Trophoblast cell (in vitro differentiated cells and primary cell): ENCODE results near the gene GRIN2C.

Source experiments
- DNase-seq, 2 donors: peaks; one replicate each; pipeline ENCODE4 v3.0.0-alpha.2; 2016
- H2AFZ ChIP-seq: 2 replicates; pipeline ENCODE4 v1.6.1; 2013; ENCODE audit warnings: low read length, moderate library complexity, mild to moderate bottlenecking; ENCODE audit not compliant: insufficient read depth, poor library complexity
- H2AK5ac ChIP-seq: 2 replicates; pipeline ENCODE4 v1.6.1; 2013; ENCODE audit warnings: mild to moderate bottlenecking, low read length
- H2BK120ac ChIP-seq: 2 replicates; pipeline ENCODE4 v1.6.1; 2013; ENCODE audit warnings: low read length, mild to moderate bottlenecking, moderate library complexity; ENCODE audit not compliant: insufficient read depth, poor library complexity
- H2BK12ac ChIP-seq: 2 replicates; pipeline ENCODE4 v1.6.1; 2013; ENCODE audit warnings: mild to moderate bottlenecking, low read length, moderate library complexity
- H2BK5ac ChIP-seq: 2 replicates; pipeline ENCODE4 v1.6.1; 2013; ENCODE audit warnings: low read length, low read depth, moderate library complexity, mild to moderate bottlenecking; ENCODE audit not compliant: poor library complexity
- H3K14ac ChIP-seq: 2 replicates; pipeline ENCODE4 v1.6.1; 2013; ENCODE audit warnings: mild to moderate bottlenecking, low read length
- H3K18ac ChIP-seq: 2 replicates; pipeline ENCODE4 v1.6.1; 2013; ENCODE audit warnings: mild to moderate bottlenecking, low read length
- H3K23ac ChIP-seq: 2 replicates; pipeline ENCODE4 v1.6.1; 2013; ENCODE audit warnings: low read length
- H3K27ac ChIP-seq: 2 replicates; pipeline ENCODE4 v1.5.1; 2013; ENCODE audit warnings: low read depth, mild to moderate bottlenecking, inconsistent platforms, low read length, moderate library complexity
- H3K27me3 ChIP-seq: 2 replicates; pipeline ENCODE4 v1.6.1; 2013; ENCODE audit warnings: inconsistent platforms, mild to moderate bottlenecking, low read length, moderate library complexity; ENCODE audit not compliant: insufficient read depth
- H3K36me3 ChIP-seq, 2 experiments: 1 replicate in 1 of 2; 2 replicates in 1 of 2; pipeline ENCODE4 v1.6.1; 2013; ENCODE audit warnings: low read length in 2 of 2, mild to moderate bottlenecking in 2 of 2, moderate library complexity in 1 of 2; ENCODE audit not compliant: insufficient read depth in 2 of 2, control insufficient read depth in 1 of 2
- H3K4ac ChIP-seq: 2 replicates; pipeline ENCODE4 v1.6.1; 2013; ENCODE audit warnings: low read depth, mild to moderate bottlenecking, low read length, moderate library complexity
- H3K4me1 ChIP-seq, 2 experiments: 1 replicate in 1 of 2; 2 replicates in 1 of 2; pipeline ENCODE4 v1.6.1; 2013; ENCODE audit warnings: low read length in 2 of 2, mild to moderate bottlenecking in 2 of 2, moderate library complexity in 1 of 2; ENCODE audit not compliant: insufficient read depth in 2 of 2, control insufficient read depth in 1 of 2
- H3K4me2 ChIP-seq: 2 replicates; pipeline ENCODE4 v1.6.1; 2013; ENCODE audit warnings: inconsistent platforms, mild to moderate bottlenecking, low read length, moderate library complexity
- H3K4me3 ChIP-seq: 2 replicates; pipeline ENCODE4 v1.5.1; 2013; ENCODE audit warnings: mild to moderate bottlenecking, low read depth, low read length, inconsistent platforms
- H3K79me1 ChIP-seq: one replicate; pipeline ENCODE4 v1.6.1; 2013; ENCODE audit warnings: low read length
- H3K79me2 ChIP-seq: 2 replicates; pipeline ENCODE4 v1.6.1; 2013; ENCODE audit warnings: low read length, mild to moderate bottlenecking; ENCODE audit not compliant: control insufficient read depth, insufficient read depth, poor library complexity
- H3K9ac ChIP-seq: 2 replicates; pipeline ENCODE4 v1.6.1; 2013; ENCODE audit warnings: mild to moderate bottlenecking, low read length
- H3K9me3 ChIP-seq: 2 replicates; pipeline ENCODE4 v1.6.1; 2013; ENCODE audit warnings: low read depth, mild to moderate bottlenecking, control low read depth, inconsistent platforms, low read length; ENCODE audit not compliant: insufficient read depth
- H4K12ac ChIP-seq: 2 replicates; pipeline ENCODE4 v1.6.1; 2013; ENCODE audit warnings: low read depth, mild to moderate bottlenecking, low read length, moderate library complexity
- H4K8ac ChIP-seq: 2 replicates; pipeline ENCODE4 v1.6.1; 2013; ENCODE audit warnings: low read depth, mild to moderate bottlenecking, low read length, moderate library complexity
- H4K91ac ChIP-seq: one replicate; pipeline ENCODE4 v1.6.1; 2013; ENCODE audit warnings: low read depth, mild to moderate bottlenecking, low read length, moderate library complexity
- WGBS: extraction: QIAGEN DNeasy Blood & Tissue Kit; methylation state at CpG from one replicate; pipeline ENCODE4 v1.1.7; 2013; ENCODE audit warnings: missing lambda C conversion rate; ENCODE audit not compliant: insufficient read length, insufficient coverage; ENCODE audit errors: extremely low coverage; 5-methylcytosine and 5-hydroxymethylcytosine counted together

The GRIN2C gene

GRCh38 chr17:74822335-74822938 lies 37.2 kb downstream of the GRIN2C start:
- peaks cover 33 to 36% of the 10 kb centered on the region in 2 experiments for H3K36me3 ChIP-seq
- no peak for DNase-seq
- no peak overlapping the region for H4K12ac ChIP-seq
- no peak overlapping the region for H2BK12ac ChIP-seq
- no peaks in the 10 kb centered on the region for H3K27me3 ChIP-seq
- no peak overlapping the region for H2AK5ac ChIP-seq
- H3K18ac ChIP-seq = no peak overlapping the region
- H3K23ac ChIP-seq = no peak overlapping the region
- H3K4ac ChIP-seq = no peak overlapping the region
- H2BK5ac ChIP-seq = no peak overlapping the region
- H3K4me1 ChIP-seq = no peaks in the 10 kb centered on the region
- H2AFZ ChIP-seq = no peak overlapping the region
- H3K27ac ChIP-seq = no peak overlapping the region
- H4K8ac ChIP-seq = no peak overlapping the region
- H3K9me3 ChIP-seq = peaks cover 2% of the 10 kb centered on the region
- H3K9ac ChIP-seq = no peak overlapping the region
- no CpG with 5 or more reads among the region's 15 CpGs for WGBS
- no peaks in the 10 kb centered on the region for H3K79me1 ChIP-seq
- no peak overlapping the region for H4K91ac ChIP-seq
- H2BK120ac ChIP-seq = no peak overlapping the region
- no peak overlapping the region for H3K14ac ChIP-seq
- no peak overlapping the region for H3K4me2 ChIP-seq
- no peak overlapping the region for H3K4me3 ChIP-seq
- H3K79me2 ChIP-seq = no peaks in the 10 kb centered on the region

DNA sequence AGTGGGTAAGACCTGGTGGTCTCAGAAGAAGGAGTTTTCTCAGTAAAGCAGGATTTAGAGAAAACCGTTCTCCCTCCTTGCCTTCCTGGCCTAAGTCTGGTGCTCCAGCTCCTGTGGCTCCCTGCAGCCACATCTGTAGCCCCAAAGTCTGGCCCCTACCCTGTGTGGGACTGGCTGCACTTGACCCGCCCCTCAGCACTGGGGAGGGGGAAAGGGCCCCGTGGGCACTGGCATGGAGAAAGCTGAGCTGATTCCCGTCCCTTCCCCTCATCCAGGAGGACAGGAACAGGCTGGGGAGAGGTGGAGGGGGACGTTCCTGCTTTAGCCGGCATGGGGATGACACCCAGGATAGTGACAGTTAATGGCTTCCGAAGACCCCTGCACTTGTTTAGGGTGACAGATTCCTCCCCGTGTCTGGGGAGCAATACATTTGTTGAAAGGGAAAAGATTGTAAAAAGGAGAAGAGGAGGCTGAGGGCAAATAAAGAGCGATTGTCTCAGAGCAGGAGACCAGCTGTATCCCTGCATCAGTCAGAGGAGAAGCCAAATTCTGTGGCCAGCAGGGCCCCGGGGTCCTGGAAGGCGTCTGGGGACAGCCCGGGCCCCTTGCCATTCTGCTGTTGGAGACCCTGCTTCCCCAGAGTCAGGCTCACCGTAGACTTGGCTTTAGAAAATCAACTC lies 37.9 kb downstream of the GRIN2C start:
- no peak overlapping the region for H3K4me2 ChIP-seq
- no CpG with 5 or more reads among the region's 13 CpGs for WGBS
- DNase-seq = no peak
- no peaks in the 10 kb centered on the region for H3K4me1 ChIP-seq
- H3K36me3 ChIP-seq = peaks cover 36 to 38% of the 10 kb centered on the region in 2 experiments
- H3K9me3 ChIP-seq = peaks cover 2% of the 10 kb centered on the region
- no peak overlapping the region for H4K8ac ChIP-seq
- H4K91ac ChIP-seq = no peak overlapping the region
- no peaks in the 10 kb centered on the region for H3K79me1 ChIP-seq
- H3K9ac ChIP-seq = no peak overlapping the region
- no peak overlapping the region for H3K18ac ChIP-seq
- no peak overlapping the region for H4K12ac ChIP-seq
- H2AK5ac ChIP-seq = no peak overlapping the region
- no peak overlapping the region for H2BK12ac ChIP-seq
- H2AFZ ChIP-seq = no peak overlapping the region
- no peak overlapping the region for H3K4ac ChIP-seq
- no peaks in the 10 kb centered on the region for H3K79me2 ChIP-seq
- H3K27ac ChIP-seq = no peak overlapping the region
- H3K23ac ChIP-seq = no peak overlapping the region
- no peak overlapping the region for H3K14ac ChIP-seq
- no peak overlapping the region for H3K4me3 ChIP-seq
- H2BK120ac ChIP-seq = no peak overlapping the region
- H2BK5ac ChIP-seq = no peak overlapping the region
- H3K27me3 ChIP-seq = no peaks in the 10 kb centered on the region

DNA sequence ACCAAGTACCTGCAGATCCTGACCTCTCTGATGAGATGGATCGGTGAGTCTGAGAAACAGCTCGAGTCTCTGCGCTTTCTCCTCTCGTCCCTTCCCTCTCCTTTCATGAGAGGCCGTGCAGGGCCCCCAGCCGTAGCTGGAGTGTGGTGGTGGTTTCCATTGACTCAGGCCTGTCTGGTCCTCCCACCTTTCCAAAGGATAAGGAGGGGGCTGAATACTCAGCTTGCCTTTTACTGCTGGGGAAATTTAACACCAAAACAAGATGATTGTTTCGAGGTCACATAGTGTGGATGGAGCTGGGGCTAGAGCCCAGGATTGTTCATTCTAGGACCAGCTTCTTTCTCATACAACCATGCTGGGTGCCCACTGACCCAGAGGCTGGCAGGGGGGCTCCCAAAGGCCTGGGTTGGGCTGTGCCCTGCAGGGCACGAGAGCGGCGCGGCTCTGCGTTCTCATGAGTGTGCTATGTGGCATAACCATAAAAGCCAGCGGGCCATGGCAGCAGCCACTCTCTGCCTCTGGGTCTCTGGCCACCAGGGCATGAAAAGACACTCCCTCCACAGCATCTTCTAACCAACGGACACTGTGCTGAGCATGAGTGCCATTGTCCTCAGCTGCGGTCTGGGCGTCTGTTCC lies 39.8 kb downstream of the GRIN2C start:
- Histone ChIP-seq H2AK5ac (no peak overlapping the region), H3K36me3 (peaks cover 26 to 31% of the 10 kb centered on the region in 2 experiments), H2BK12ac (no peak overlapping the region), H4K12ac (no peak overlapping the region), H3K4me2 (no peak overlapping the region), H3K4me3 (no peak overlapping the region), H3K9me3 (peaks cover 2% of the 10 kb centered on the region), H3K79me1 (no peaks in the 10 kb centered on the region), H3K4ac (no peak overlapping the region), H2AFZ (no peak overlapping the region), H2BK120ac (no peak overlapping the region), H3K4me1 (no peaks in the 10 kb centered on the region), H4K91ac (no peak overlapping the region), H3K14ac (no peak overlapping the region), H4K8ac (no peak overlapping the region), H3K27me3 (no peaks in the 10 kb centered on the region), H3K79me2 (no peaks in the 10 kb centered on the region), H3K18ac (no peak overlapping the region), H3K27ac (no peak overlapping the region), H3K9ac (no peak overlapping the region), H3K23ac (no peak overlapping the region), H2BK5ac (no peak overlapping the region)
- WGBS = no CpG with 5 or more reads among the region's 16 CpGs
- no peak for DNase-seq

DNA sequence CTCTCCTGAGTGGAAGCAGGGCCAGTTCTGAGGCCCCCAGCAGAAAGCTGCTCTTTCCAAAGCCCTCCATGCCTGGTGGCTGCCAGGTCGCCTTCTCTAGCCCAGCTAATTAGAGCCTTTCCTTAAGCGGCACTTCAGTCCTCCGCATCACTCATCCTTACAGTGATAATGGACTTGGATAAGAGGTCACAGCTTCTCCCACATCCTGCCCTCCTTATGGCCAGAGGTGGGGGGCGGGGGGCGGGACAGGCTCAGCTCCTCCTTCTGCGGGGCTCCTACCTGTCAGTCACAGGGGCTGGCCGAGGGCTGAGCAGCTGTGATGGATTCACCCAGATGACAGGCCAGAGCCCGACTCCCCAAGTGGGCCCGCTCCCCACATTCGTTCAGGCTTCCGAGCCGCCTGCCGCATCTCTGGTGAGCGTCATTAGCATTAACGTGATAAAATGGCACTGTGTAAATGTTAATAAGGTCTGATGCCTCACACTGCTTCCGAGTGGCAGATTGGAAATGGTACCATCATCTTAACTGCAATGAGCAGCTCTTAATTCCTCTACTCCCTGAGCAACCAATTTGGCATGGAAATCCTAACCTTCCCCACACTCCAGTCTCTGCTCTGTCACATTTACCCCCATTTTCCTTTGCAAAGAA lies 41.3 kb downstream of the GRIN2C start:
- Histone ChIP-seq H2BK5ac (no peak overlapping the region), H4K91ac (no peak overlapping the region), H2BK12ac (no peak overlapping the region), H3K36me3 (peaks cover 24 to 26% of the 10 kb centered on the region in 2 experiments), H3K4me3 (no peak overlapping the region), H2AFZ (no peak overlapping the region), H3K23ac (no peak overlapping the region), H2AK5ac (no peak overlapping the region), H3K14ac (no peak overlapping the region), H2BK120ac (no peak overlapping the region), H3K4me2 (no peak overlapping the region), H3K9me3 (peaks cover 2% of the 10 kb centered on the region), H3K9ac (no peak overlapping the region), H4K12ac (no peak overlapping the region), H3K79me2 (no peaks in the 10 kb centered on the region), H3K79me1 (no peaks in the 10 kb centered on the region), H3K27me3 (no peaks in the 10 kb centered on the region), H3K27ac (no peak overlapping the region), H3K18ac (no peak overlapping the region), H4K8ac (no peak overlapping the region), H3K4ac (no peak overlapping the region), H3K4me1 (no peaks in the 10 kb centered on the region)
- WGBS = no CpG with 5 or more reads among the region's 16 CpGs
- no peak for DNase-seq
